Left lung (tissue), 10 donors: ENCODE data around the gene DNM2. TPM values are rescaled to one million over a fixed set of nuclear protein-coding genes. Genes with fewer than 3 reads are reported as not detected.

Experiments
- ATAC-seq: fragments of 200-7000 bp; cut with Tn5 transposase; one replicate; pipeline ENCODE4 v1.9.1; 2020; ENCODE audit warnings: moderate library complexity
- DNase-seq, 4 donors: peaks; one replicate each; pipeline ENCODE4 v3.0.0-alpha.2; 2013 to 2020
- H3K27ac ChIP-seq, 2 donors: fragments of 200-600 bp; sonication (generic) in 1 of 2; one replicate each; pipeline versions ENCODE4 v1.5.0 to v1.8.0; 2020 to 2021
- H3K27me3 ChIP-seq, 2 donors: fragments of 200-600 bp; sonication (generic) in 1 of 2; one replicate each; pipeline versions ENCODE4 v1.5.0 to v1.8.0; 2020 to 2021
- H3K36me3 ChIP-seq, 2 donors: fragments of 200-600 bp; sonication (generic) in 1 of 2; one replicate each; pipeline versions ENCODE4 v1.5.0 to v1.8.0; 2020 to 2021
- H3K4me1 ChIP-seq, 2 donors: fragments of 200-600 bp; one replicate each; pipeline ENCODE4 v1.8.0; 2021
- H3K4me3 ChIP-seq, 2 donors: fragments of 200-600 bp; sonication (generic) in 1 of 2; one replicate each; pipeline versions ENCODE4 v1.5.0 to v1.8.0; 2020 to 2021; ENCODE audit warnings: mild to moderate bottlenecking in 1 of 2
- H3K9me3 ChIP-seq, 2 donors: fragments of 200-600 bp; sonication (generic) in 1 of 2; one replicate each; pipeline versions ENCODE4 v1.5.0 to v1.8.0; 2020 to 2021
- CTCF ChIP-seq, 2 donors: fragments of 200-600 bp; sonication (generic) in 1 of 2; IDR thresholded peaks; one replicate each; pipeline versions ENCODE4 v1.5.0 to v1.8.0; 2021; ENCODE audit warnings: antibody characterized with exemption in 2 of 2
- intact Hi-C, 2 donors: fragments of 100-400 bp; cut with DNase I; formaldehyde crosslinking; loops; one replicate each; pipeline versions ENCODE4 v1.11.2 to v1.14.2; 2022
- polyA plus RNA-seq, 6 donors: library from polyadenylated mRNA; unstranded; fragments of 120-200 nt; gene quantifications; one replicate each; pipeline ENCODE4 v1.2.1, GENCODE V29; 2013; ENCODE audit not compliant: insufficient read length in 6 of 6
- total RNA-seq, 2 donors: library from RNA; stranded (reverse); fragmentation: NEBNext Ultra II Directional; extraction: Animal tissue kit (Norgen Biotek cat#: 25700); gene quantifications; one replicate each; pipeline ENCODE4 v1.2.1, GENCODE V29; 2021
- donor health status: DM: no; HTN: yes; CAD: no.
- donor health status: DM: no; HTN: no; CAD: no.

DNM2 gene
- total and polyA plus RNA-seq, 8 donors, result 88.4 to 268 (median 101) TPM

GRCh38 chr19:10773969-10774368, 56.1 kb downstream of the DNM2 start:
- no peak for DNase-seq
- Histone ChIP-seq H3K27me3 (no peaks in the 10 kb centered on the region), H3K4me1 (peaks cover 10 to 53% of the 10 kb centered on the region in 2 donors), H3K36me3 (peaks cover 0 to 74% of the 10 kb centered on the region in 2 donors), H3K27ac (peak overlapping the region in 1 of 2 donors; percentile 23), H3K4me3 (no peak overlapping the region), H3K9me3 (no peaks in the 10 kb centered on the region)
- peak; percentile 69 for ATAC-seq
- no peak for TF ChIP-seq CTCF (IDR thresholded peaks at IDR 0.05)
- intact Hi-C loops, result loop anchor here in 1 of 2 donors (10.0 kb wide), 1 partner anchor 91 kb away; no protein-coding TSS in a partner anchor

GRCh38 chr19:10774893-10775292, 57.0 kb downstream of the DNM2 start:
- peaks cover 2 to 53% of the 10 kb centered on the region in 2 donors for H3K4me1 ChIP-seq
- intact Hi-C loops, result loop anchor here in 1 of 2 donors (10.0 kb wide), 1 partner anchor 90 kb away; no protein-coding TSS in a partner anchor
- H3K27ac ChIP-seq, result peak overlapping the region in 1 of 2 donors; percentile 2
- H3K9me3 ChIP-seq, result no peaks in the 10 kb centered on the region
- ATAC-seq (no peak), DNase-seq (no peak)
- H3K4me3 ChIP-seq, result no peak overlapping the region
- H3K36me3 ChIP-seq, result peaks cover 0 to 79% of the 10 kb centered on the region in 2 donors
- TF ChIP-seq CTCF (IDR thresholded peaks at IDR 0.05), result no peak
- H3K27me3 ChIP-seq, result no peaks in the 10 kb centered on the region

GRCh38 chr19:10776900-10777650, 59.2 kb downstream of the DNM2 start:
- ATAC-seq (no peak), DNase-seq (no peak)
- Histone ChIP-seq H3K36me3 (peaks cover 0 to 97% of the 10 kb centered on the region in 2 donors), H3K9me3 (no peaks in the 10 kb centered on the region), H3K27me3 (no peaks in the 10 kb centered on the region), H3K27ac (peak overlapping the region; percentile 26 to 68), H3K4me1 (peaks cover 0 to 69% of the 10 kb centered on the region in 2 donors), H3K4me3 (no peak overlapping the region)
- intact Hi-C loops, result loop anchor here in 1 of 2 donors (10.0 kb wide), 1 partner anchor 88 kb away; no protein-coding TSS in a partner anchor
- no peak for TF ChIP-seq CTCF (IDR thresholded peaks at IDR 0.05)

GRCh38 chr19:10780368-10780767, 62.5 kb downstream of the DNM2 start:
- DNase-seq (peak in 1 of 4 donors; percentile 79), ATAC-seq (peak; percentile 76)
- peaks cover 0 to 99% of the 10 kb centered on the region in 2 donors for H3K36me3 ChIP-seq
- intact Hi-C loops, result no loop called here
- H3K4me1 ChIP-seq, result peaks cover 2 to 82% of the 10 kb centered on the region in 2 donors
- TF ChIP-seq CTCF (IDR thresholded peaks at IDR 0.05), result no peak
- H3K4me3 ChIP-seq, result no peak overlapping the region
- no peaks in the 10 kb centered on the region for H3K9me3 ChIP-seq
- no peaks in the 10 kb centered on the region for H3K27me3 ChIP-seq
- H3K27ac ChIP-seq, result peak overlapping the region; percentile 80 to 92

GRCh38 chr19:10782795-10783194, 64.9 kb downstream of the DNM2 start:
- H3K4me1 ChIP-seq, result peaks cover 2 to 70% of the 10 kb centered on the region in 2 donors
- H3K4me3 ChIP-seq, result no peak overlapping the region
- peaks cover 0 to 99% of the 10 kb centered on the region in 2 donors for H3K36me3 ChIP-seq
- DNase-seq, result peak in 1 of 4 donors; percentile 89
- TF ChIP-seq CTCF (IDR thresholded peaks at IDR 0.05), result no peak
- ATAC-seq, result peak; percentile 4
- H3K27me3 ChIP-seq, result no peaks in the 10 kb centered on the region
- H3K27ac ChIP-seq, result peak overlapping the region in 1 of 2 donors; percentile 92
- intact Hi-C loops, result no loop called here
- no peaks in the 10 kb centered on the region for H3K9me3 ChIP-seq
